ENCODE measurements around the gene MRPS34. TPM values are rescaled to one million over a fixed set of nuclear protein-coding genes. Genes with fewer than 3 reads are reported as not detected.

Gene MRPS34
- total RNA-seq, 4 donors from 2014 or later, result 65.4 to 120 (median 90.0) TPM

DNA sequence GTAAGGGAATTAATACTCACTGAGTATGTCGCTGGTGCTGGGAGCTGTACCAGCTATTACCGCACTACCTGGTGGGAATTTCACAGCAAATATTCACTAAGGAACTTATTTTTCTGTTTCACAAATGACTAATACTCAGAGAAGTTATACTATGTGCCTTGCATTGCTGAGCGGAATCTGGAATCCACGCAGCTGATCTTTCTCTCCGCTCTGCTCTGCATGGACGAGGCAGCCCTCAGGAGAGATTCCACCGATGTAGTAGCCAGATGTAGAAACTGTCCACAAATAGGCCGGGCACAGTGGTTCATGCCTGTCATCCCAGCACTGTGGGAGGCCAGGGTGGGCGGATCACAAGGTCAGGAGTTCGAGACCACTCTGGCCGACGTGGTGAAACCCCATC, 18.7 kb downstream of the MRPS34 start:
- H3K4me1 ChIP-seq, result no peaks in the 10 kb centered on the region
- H3K4me3 ChIP-seq, result no peak overlapping the region
- ATAC-seq (no peak), DNase-seq (no peak)
- intact Hi-C loops (cut with DNase I; ENCODE audit: low total_unique reads) (no loop called here), in situ Hi-C loops (cut with MboI; ENCODE audit: low sequenced_read_pairs in 4 of 4) (no loop called here)
- TF ChIP-seq, protein P1, sequence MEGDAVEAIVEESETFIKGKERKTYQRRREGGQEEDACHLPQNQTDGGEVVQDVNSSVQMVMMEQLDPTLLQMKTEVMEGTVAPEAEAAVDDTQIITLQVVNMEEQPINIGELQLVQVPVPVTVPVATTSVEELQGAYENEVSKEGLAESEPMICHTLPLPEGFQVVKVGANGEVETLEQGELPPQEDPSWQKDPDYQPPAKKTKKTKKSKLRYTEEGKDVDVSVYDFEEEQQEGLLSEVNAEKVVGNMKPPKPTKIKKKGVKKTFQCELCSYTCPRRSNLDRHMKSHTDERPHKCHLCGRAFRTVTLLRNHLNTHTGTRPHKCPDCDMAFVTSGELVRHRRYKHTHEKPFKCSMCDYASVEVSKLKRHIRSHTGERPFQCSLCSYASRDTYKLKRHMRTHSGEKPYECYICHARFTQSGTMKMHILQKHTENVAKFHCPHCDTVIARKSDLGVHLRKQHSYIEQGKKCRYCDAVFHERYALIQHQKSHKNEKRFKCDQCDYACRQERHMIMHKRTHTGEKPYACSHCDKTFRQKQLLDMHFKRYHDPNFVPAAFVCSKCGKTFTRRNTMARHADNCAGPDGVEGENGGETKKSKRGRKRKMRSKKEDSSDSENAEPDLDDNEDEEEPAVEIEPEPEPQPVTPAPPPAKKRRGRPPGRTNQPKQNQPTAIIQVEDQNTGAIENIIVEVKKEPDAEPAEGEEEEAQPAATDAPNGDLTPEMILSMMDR (IDR thresholded peaks at IDR 0.05 in 4 of 5, conservative IDR thresholded peaks at IDR 0.05 in 1 of 5), result no peak
- TF ChIP-seq POLR2A (IDR thresholded peaks at IDR 0.05), result no peak
- H3K36me3 ChIP-seq, result peaks cover 0 to 63% of the 10 kb centered on the region in 2 donors
- H3K27me3 ChIP-seq, result no peaks in the 10 kb centered on the region
- no peaks in the 10 kb centered on the region for H3K9me3 ChIP-seq
- no peak overlapping the region for H3K27ac ChIP-seq

DNA sequence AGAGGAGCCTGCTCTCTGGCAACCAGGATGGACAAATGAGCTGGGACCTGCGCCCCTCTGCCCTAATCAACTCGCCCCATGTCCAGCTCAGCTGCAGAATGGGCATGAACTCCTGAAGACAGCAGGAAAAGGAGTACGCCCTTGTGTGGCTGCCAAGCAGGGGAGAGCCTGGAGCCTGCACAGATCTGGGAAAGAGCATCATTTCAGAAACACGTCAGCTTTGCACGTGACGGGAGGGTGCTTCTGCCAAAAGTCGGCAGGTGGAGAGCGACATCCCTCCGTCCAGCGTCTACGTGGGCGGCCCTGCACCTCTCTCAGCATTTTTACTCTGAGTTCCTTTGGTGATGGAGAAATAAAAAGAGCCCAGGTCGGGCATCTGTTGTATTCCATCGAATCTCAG, 20.1 kb downstream of the MRPS34 start:
- Histone ChIP-seq H3K27me3 (no peaks in the 10 kb centered on the region), H3K4me1 (no peaks in the 10 kb centered on the region), H3K9me3 (no peaks in the 10 kb centered on the region), H3K4me3 (no peak overlapping the region), H3K36me3 (peaks cover 0 to 70% of the 10 kb centered on the region in 2 donors), H3K27ac (no peak overlapping the region)
- in situ Hi-C loops (cut with MboI; ENCODE audit: low sequenced_read_pairs in 4 of 4), result no loop called here
- DNase-seq, result no peak
- TF ChIP-seq, protein P1 (IDR thresholded peaks at IDR 0.05 in 4 of 5, conservative IDR thresholded peaks at IDR 0.05 in 1 of 5), result no peak
- TF ChIP-seq POLR2A (IDR thresholded peaks at IDR 0.05), result no peak
- no peak for ATAC-seq
- intact Hi-C loops (cut with DNase I; ENCODE audit: low total_unique reads), result no loop called here

DNA sequence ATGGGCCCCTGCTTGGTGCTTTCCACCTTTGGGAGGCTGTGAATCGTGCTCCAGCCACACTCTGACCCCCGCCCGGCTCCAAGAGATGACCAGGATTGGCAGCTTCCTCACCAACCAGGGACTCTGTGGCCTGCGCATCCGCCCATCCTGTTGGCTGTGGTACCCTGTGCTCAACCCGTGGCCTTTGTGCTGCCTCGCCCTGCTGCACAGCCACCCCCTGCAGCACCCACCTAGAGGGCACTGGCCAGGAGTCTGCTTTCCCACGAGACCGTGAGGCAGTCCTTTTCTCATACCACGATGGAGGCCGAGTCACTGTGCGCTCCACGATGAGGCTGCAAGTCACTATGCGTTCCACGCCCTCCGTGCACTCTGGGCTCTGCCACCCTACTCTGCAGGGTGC, 21.0 kb downstream of the MRPS34 start:
- ATAC-seq, result no peak
- DNase-seq, result no peak
- peaks cover 0 to 74% of the 10 kb centered on the region in 2 donors for H3K36me3 ChIP-seq
- no peaks in the 10 kb centered on the region for H3K27me3 ChIP-seq
- H3K27ac ChIP-seq, result no peak overlapping the region
- intact Hi-C loops (cut with DNase I; ENCODE audit: low total_unique reads), result no loop called here
- in situ Hi-C loops (cut with MboI; ENCODE audit: low sequenced_read_pairs in 4 of 4), result no loop called here
- H3K4me1 ChIP-seq, result no peaks in the 10 kb centered on the region
- no peaks in the 10 kb centered on the region for H3K9me3 ChIP-seq
- no peak overlapping the region for H3K4me3 ChIP-seq
- TF ChIP-seq, protein P1 (IDR thresholded peaks at IDR 0.05 in 4 of 5, conservative IDR thresholded peaks at IDR 0.05 in 1 of 5), result no peak
- TF ChIP-seq POLR2A (IDR thresholded peaks at IDR 0.05), result no peak

DNA sequence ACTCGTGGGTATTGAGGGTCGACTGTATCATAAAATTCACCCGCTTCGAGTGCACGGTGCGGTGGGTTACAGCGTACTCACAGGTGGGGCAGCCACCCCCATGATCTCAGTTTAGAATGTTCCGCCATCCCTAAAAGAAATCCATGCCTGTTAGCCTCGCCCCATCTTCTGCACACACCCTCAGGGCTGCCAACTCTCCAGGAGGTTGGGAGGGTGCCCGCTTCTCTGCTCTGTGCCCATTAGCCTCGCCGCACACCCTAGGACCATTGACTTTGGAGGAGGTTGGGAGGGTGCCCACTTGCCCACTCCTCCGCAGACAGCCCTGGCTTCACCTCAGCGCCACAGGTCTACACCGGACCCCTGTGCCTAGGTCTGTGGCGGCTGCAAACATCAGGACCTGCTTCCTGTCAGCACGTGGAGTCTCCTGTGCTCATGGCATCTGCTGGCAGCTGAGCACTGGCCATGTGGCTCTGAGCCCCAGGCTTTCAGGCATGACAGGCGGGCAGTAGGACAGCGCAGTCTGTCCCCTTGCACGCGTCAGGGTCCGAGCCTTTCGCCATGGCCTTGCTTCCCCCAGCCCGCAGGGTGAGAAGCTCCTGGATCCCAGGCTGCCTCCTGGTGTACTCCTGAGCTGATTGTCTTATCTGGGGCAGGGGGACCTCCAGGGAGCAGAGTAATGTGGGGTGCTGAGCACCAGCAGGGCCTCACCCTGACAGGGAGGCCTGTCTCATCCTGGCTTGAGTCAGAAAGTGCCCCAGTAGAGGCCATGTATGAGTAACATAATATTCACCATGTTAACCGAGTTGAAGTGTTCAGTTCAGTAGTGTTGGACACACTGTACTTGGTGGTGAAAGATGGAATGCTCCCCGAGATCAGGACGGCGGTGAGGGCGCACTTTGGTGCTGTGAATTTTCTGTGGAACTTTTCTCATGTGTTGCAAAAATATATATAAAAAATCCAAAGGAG, 23.5 kb downstream of the MRPS34 start:
- Histone ChIP-seq H3K36me3 (peaks cover 0 to 83% of the 10 kb centered on the region in 2 donors), H3K4me1 (no peaks in the 10 kb centered on the region), H3K4me3 (no peak overlapping the region), H3K27ac (no peak overlapping the region), H3K9me3 (no peaks in the 10 kb centered on the region), H3K27me3 (no peaks in the 10 kb centered on the region)
- in situ Hi-C loops (cut with MboI; ENCODE audit: low sequenced_read_pairs in 4 of 4) (no loop called here), intact Hi-C loops (cut with DNase I; ENCODE audit: low total_unique reads) (no loop called here)
- TF ChIP-seq, protein P1 (IDR thresholded peaks at IDR 0.05 in 4 of 5, conservative IDR thresholded peaks at IDR 0.05 in 1 of 5), result no peak
- no peak for TF ChIP-seq POLR2A (IDR thresholded peaks at IDR 0.05)
- no peak for DNase-seq
- no peak for ATAC-seq

All from gastrocnemius medialis (tissue), 4 donors.